HG02610 (cell line): ENCODE data around the gene SCIN.
A peak's percentile ranks its signal among the peaks of the same experiment; 100 is the strongest.

Experiments used
- ATAC-seq: cut with Tn5 transposase; IDR thresholded peaks from one replicate; pipeline ENCODE4 v1.9.1; 2021; ENCODE audit warnings: mild to moderate bottlenecking, moderate library complexity; ENCODE audit not compliant: unreplicated experiment

Gene SCIN

GRCh38 chr7:12609561-12609960, 39.0 kb downstream of the SCIN start:
- no peak for ATAC-seq

- ATAC-seq, result no peak
These were observed 40.4 kb downstream of the SCIN start for GRCh38 chr7:12610899-12611298.

GRCh38 chr7:12612622-12613021, 42.1 kb downstream of the SCIN start:
- ATAC-seq, result no peak

GRCh38 chr7:12619461-12620069, 49.0 kb downstream of the SCIN start:
- no peak for ATAC-seq

GRCh38 chr7:12620371-12620770, 49.9 kb downstream of the SCIN start:
- no peak for ATAC-seq

- no peak for ATAC-seq
These were observed 52.7 kb downstream of the SCIN start for GRCh38 chr7:12623223-12623622.

GRCh38 chr7:12623885-12624498, 53.5 kb downstream of the SCIN start:
- no peak for ATAC-seq

GRCh38 chr7:12625836-12626235, 55.3 kb downstream of the SCIN start:
- no peak for ATAC-seq

GRCh38 chr7:12629816-12630512, 59.4 kb downstream of the SCIN start:
- no peak for ATAC-seq

GRCh38 chr7:12630513-12630819, 59.9 kb downstream of the SCIN start:
- no peak for ATAC-seq

GRCh38 chr7:12633582-12633981, 63.1 kb downstream of the SCIN start:
- no peak for ATAC-seq

- ATAC-seq, result peak; percentile 88
These were observed 65.3 kb downstream of the SCIN start for GRCh38 chr7:12635830-12636229.

GRCh38 chr7:12637328-12637727, 66.8 kb downstream of the SCIN start:
- no peak for ATAC-seq

GRCh38 chr7:12637819-12638592, 67.5 kb downstream of the SCIN start:
- ATAC-seq, result no peak

GRCh38 chr7:12638851-12639456, 68.4 kb downstream of the SCIN start:
- ATAC-seq, result peak; percentile 26

GRCh38 chr7:12640299-12641096, 70.0 kb downstream of the SCIN start:
- no peak for ATAC-seq

GRCh38 chr7:12641196-12641595, 70.7 kb downstream of the SCIN start:
- no peak for ATAC-seq

- ATAC-seq, result no peak
These were observed 72.0 kb downstream of the SCIN start for GRCh38 chr7:12642508-12642907.

- no peak for ATAC-seq
These were observed 72.6 kb downstream of the SCIN start for GRCh38 chr7:12643001-12643643.

GRCh38 chr7:12643644-12644043, 73.1 kb downstream of the SCIN start:
- ATAC-seq, result peak; percentile 52
